HEK293 (cell line): Measurements from ENCODE around the gene CD300E.

Experiments used
- CTCF ChIA-PET: fragments of 350-600 bp; formaldehyde crosslinking; extraction: SDS; loops from one replicate; lab custom pipeline; 2021; ENCODE audit warnings: antibody characterized with exemption; lab: Yijun Ruan, JAX
- POLR2A ChIA-PET: fragments of 300-600 bp; formaldehyde crosslinking; extraction: SDS; loops from one replicate; lab custom pipeline; 2020; ENCODE audit warnings: antibody characterized with exemption, inconsistent platforms; lab: Yijun Ruan, JAX
- H3K27ac ChIP-seq: fragments of 200-500 bp; sonication (Bioruptor generic); 2 replicates; pipeline ENCODE4 v1.5.1; 2014; ENCODE audit warnings: low read depth, low read length, control low read depth, inconsistent platforms; ENCODE audit errors: extremely low read depth
- H3K36me3 ChIP-seq, 2 experiments: fragments of 200-500 bp in 1 of 2; sonication (Bioruptor generic) in 1 of 2; 1 replicate in 1 of 2; 2 replicates in 1 of 2; pipeline ENCODE4 v1.5.1; 2014 to 2017; ENCODE audit warnings: inconsistent platforms in 2 of 2, low read length in 2 of 2; ENCODE audit not compliant: control insufficient read depth in 2 of 2, insufficient read depth in 1 of 2
- H3K4me1 ChIP-seq: fragments of 200-500 bp; sonication (Bioruptor generic); 2 replicates; pipeline ENCODE4 v1.5.1; 2014; ENCODE audit warnings: mild to moderate bottlenecking, low read length, inconsistent platforms; ENCODE audit not compliant: control insufficient read depth, insufficient read depth
- H3K4me3 ChIP-seq: 2 replicates; pipeline ENCODE4 v1.5.1; 2011; ENCODE audit warnings: low read depth, mild to moderate bottlenecking, control low read depth, low read length, moderate library complexity
- H3K9me3 ChIP-seq: fragments of 200-500 bp; sonication (Bioruptor generic); 2 replicates; pipeline ENCODE4 v1.5.1; 2014; ENCODE audit warnings: low read depth, low read length, inconsistent platforms; ENCODE audit not compliant: control insufficient read depth, insufficient read depth
- GLI2 ChIP-seq: fragments of 450-650 bp; formaldehyde crosslinking; IDR thresholded peaks from 2 replicates; pipeline ENCODE4; 2017; ENCODE audit warnings: missing biosample characterization, missing genetic modification characterization, low read depth, borderline replicate concordance
- GLIS2 ChIP-seq: fragments of 450-650 bp; formaldehyde crosslinking; IDR thresholded peaks from 2 replicates; pipeline ENCODE4 v1.5.1; 2016; ENCODE audit warnings: missing biosample characterization, missing genetic modification characterization
- KLF16 ChIP-seq: fragments of 450-650 bp; formaldehyde crosslinking; IDR thresholded peaks from 2 replicates; pipeline ENCODE4 v1.5.1; 2017; ENCODE audit warnings: missing biosample characterization, missing genetic modification characterization
- KLF7 ChIP-seq: fragments of 450-650 bp; formaldehyde crosslinking; IDR thresholded peaks from 2 replicates; pipeline ENCODE4 v1.5.1; 2016; ENCODE audit warnings: missing biosample characterization, missing genetic modification characterization, borderline replicate concordance
- MYNN ChIP-seq: fragments of 450-650 bp; formaldehyde crosslinking; IDR thresholded peaks from 2 replicates; pipeline ENCODE4 v1.5.1; 2016; ENCODE audit warnings: missing biosample characterization, missing genetic modification characterization, borderline replicate concordance
- PRDM1 ChIP-seq: fragments of 450-650 bp; formaldehyde crosslinking; IDR thresholded peaks from 2 replicates; pipeline ENCODE4; 2016; ENCODE audit warnings: missing biosample characterization, missing genetic modification characterization
- PRDM10 ChIP-seq: fragments of 450-650 bp; formaldehyde crosslinking; IDR thresholded peaks from 2 replicates; pipeline ENCODE4 v1.5.1; 2016; ENCODE audit warnings: missing biosample characterization, missing genetic modification characterization
- RBAK ChIP-seq: fragments of 450-650 bp; formaldehyde crosslinking; IDR thresholded peaks from 2 replicates; pipeline ENCODE4 v1.5.1; 2016; ENCODE audit warnings: missing biosample characterization, missing genetic modification characterization
- TCF7L2 ChIP-seq: IDR thresholded peaks from 2 replicates; pipeline ENCODE4 v1.6.1; 2011; ENCODE audit warnings: low read depth, mild to moderate bottlenecking, inconsistent platforms, low read length, moderate library complexity, borderline replicate concordance
- ZBTB7A ChIP-seq: fragments of 450-650 bp; formaldehyde crosslinking; IDR thresholded peaks from 2 replicates; pipeline ENCODE4 v1.5.1; 2016; ENCODE audit warnings: low read depth, missing biosample characterization, missing genetic modification characterization
- ZNF132 ChIP-seq: fragments of 450-650 bp; formaldehyde crosslinking; IDR thresholded peaks from 2 replicates; pipeline ENCODE4 v1.5.1; 2017; ENCODE audit warnings: missing biosample characterization, missing genetic modification characterization, borderline replicate concordance
- ZNF155 ChIP-seq: fragments of 450-650 bp; formaldehyde crosslinking; IDR thresholded peaks from 2 replicates; pipeline ENCODE4 v1.5.1; 2016; ENCODE audit warnings: missing biosample characterization, missing genetic modification characterization
- ZNF302 ChIP-seq: fragments of 450-650 bp; formaldehyde crosslinking; IDR thresholded peaks from 2 replicates; pipeline ENCODE4 v1.5.1; 2016; ENCODE audit warnings: missing biosample characterization, missing genetic modification characterization, low read depth
- ZNF366 ChIP-seq: fragments of 450-650 bp; formaldehyde crosslinking; conservative IDR thresholded peaks from 2 replicates; pipeline ENCODE4 v1.5.1; 2016; ENCODE audit warnings: missing biosample characterization, missing genetic modification characterization
- ZNF394 ChIP-seq: fragments of 450-650 bp; formaldehyde crosslinking; IDR thresholded peaks from 2 replicates; pipeline ENCODE4 v1.5.1; 2016; ENCODE audit warnings: missing biosample characterization, missing genetic modification characterization, mild to moderate bottlenecking, moderate library complexity, borderline replicate concordance
- ZNF416 ChIP-seq: fragments of 450-650 bp; formaldehyde crosslinking; IDR thresholded peaks from 2 replicates; pipeline ENCODE4 v1.5.1; 2016; ENCODE audit warnings: missing biosample characterization, missing genetic modification characterization
- ZNF423 ChIP-seq: fragments of 450-650 bp; formaldehyde crosslinking; IDR thresholded peaks from 2 replicates; pipeline ENCODE4 v1.5.1; 2016; ENCODE audit warnings: missing biosample characterization, missing genetic modification characterization
- ZNF426 ChIP-seq: fragments of 450-650 bp; formaldehyde crosslinking; IDR thresholded peaks from 2 replicates; pipeline ENCODE4 v1.5.1; 2017; ENCODE audit warnings: missing biosample characterization, missing genetic modification characterization, mild to moderate bottlenecking, inconsistent platforms, moderate library complexity
- ZNF518A ChIP-seq: fragments of 450-650 bp; formaldehyde crosslinking; conservative IDR thresholded peaks from 2 replicates; pipeline ENCODE4 v1.5.1; 2016; ENCODE audit warnings: low read depth, missing biosample characterization, missing genetic modification characterization
- ZNF530 ChIP-seq: fragments of 450-650 bp; formaldehyde crosslinking; IDR thresholded peaks from 2 replicates; pipeline ENCODE4 v1.5.1; 2016; ENCODE audit warnings: low read depth, missing biosample characterization, missing genetic modification characterization
- ZNF585B ChIP-seq: fragments of 450-650 bp; formaldehyde crosslinking; IDR thresholded peaks from 2 replicates; pipeline ENCODE4 v1.5.1; 2016; ENCODE audit warnings: missing biosample characterization, missing genetic modification characterization
- ZNF768 ChIP-seq: fragments of 450-650 bp; formaldehyde crosslinking; IDR thresholded peaks from 2 replicates; pipeline ENCODE4 v1.5.1; 2018; ENCODE audit warnings: missing biosample characterization, mild to moderate bottlenecking, missing genetic modification characterization
- ZNF776 ChIP-seq: fragments of 450-650 bp; formaldehyde crosslinking; IDR thresholded peaks from 2 replicates; pipeline ENCODE4 v1.5.0; 2017; ENCODE audit warnings: missing biosample characterization, missing genetic modification characterization, borderline replicate concordance
- ZNF792 ChIP-seq: fragments of 450-650 bp; formaldehyde crosslinking; IDR thresholded peaks from 2 replicates; pipeline ENCODE4 v1.5.1; 2016; ENCODE audit warnings: missing biosample characterization, missing genetic modification characterization
- ZSCAN23 ChIP-seq: fragments of 450-650 bp; formaldehyde crosslinking; IDR thresholded peaks from 2 replicates; pipeline ENCODE4 v1.5.1; 2016; ENCODE audit warnings: missing biosample characterization, missing genetic modification characterization

Gene CD300E

GRCh38 chr17:74625661-74626060 lies 2.1 kb upstream of the CD300E start:
- Histone ChIP-seq H3K36me3 (no peaks in the 10 kb centered on the region), H3K4me1 (no peaks in the 10 kb centered on the region), H3K27ac (no peak overlapping the region), H3K4me3 (no peak overlapping the region), H3K9me3 (no peaks in the 10 kb centered on the region)
- ChIA-PET POLR2A (interaction anchor here (1.0 kb wide), 1 partner anchor 9 kb away, joined by 3 read pairs; no protein-coding TSS in a partner anchor), CTCF (interaction anchor here (0.6 to 1.7 kb wide), 4 partner anchors 21 to 126 kb away, joined by 3 to 4 read pairs (median 4); no protein-coding TSS in a partner anchor)
- no peak for TF ChIP-seq MYNN (tag by site-specific recombination)
- no peak for TF ChIP-seq ZNF768
- TF ChIP-seq ZNF776 (tag by site-specific recombination): no peak
- TF ChIP-seq ZNF155: no peak
- no peak for TF ChIP-seq ZNF585B (tag by site-specific recombination)
- no peak for TF ChIP-seq ZNF426 (tag by site-specific recombination)

DNA sequence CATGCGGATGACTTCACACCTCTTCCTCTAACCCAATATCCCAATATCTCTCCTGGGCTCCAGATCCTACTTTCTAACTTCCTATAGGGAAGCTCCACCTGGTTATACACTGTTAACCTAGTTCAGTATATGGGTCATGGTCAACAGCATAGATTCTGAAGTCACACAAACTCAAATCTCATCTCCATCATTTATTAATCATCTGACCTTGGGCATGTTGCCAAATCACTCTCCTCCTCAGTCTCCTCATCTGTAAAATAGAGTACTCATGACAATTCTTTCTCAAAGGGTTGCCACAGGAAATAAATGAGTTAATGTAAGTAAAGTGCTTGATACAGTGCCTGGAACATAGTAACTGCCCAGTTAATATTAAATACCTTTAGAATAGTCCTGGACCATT lies 593 bp upstream of the CD300E start:
- Histone ChIP-seq H3K27ac (no peak overlapping the region), H3K36me3 (no peaks in the 10 kb centered on the region), H3K4me3 (no peak overlapping the region), H3K9me3 (no peaks in the 10 kb centered on the region), H3K4me1 (no peaks in the 10 kb centered on the region)
- ChIA-PET POLR2A (interaction anchor here (0.7 kb wide), 1 partner anchor 50 kb away, joined by 9 read pairs; no protein-coding TSS in a partner anchor), CTCF (interaction anchor here (1.1 to 1.4 kb wide), 2 partner anchors 33 to 626 kb away, joined by 3 to 4 read pairs; no protein-coding TSS in a partner anchor)
- TF ChIP-seq ZNF132 (tag by site-specific recombination) (no peak), ZNF394 (tag by site-specific recombination) (no peak), RBAK (no peak), KLF7 (no peak), ZNF366 (tag by site-specific recombination) (no peak), ZNF792 (tag by site-specific recombination) (no peak), PRDM1 (tag by site-specific recombination) (no peak), ZNF302 (tag by site-specific recombination) (no peak), ZNF423 (no peak), ZNF530 (tag by site-specific recombination) (no peak), TCF7L2 (no peak), KLF16 (no peak), ZNF416 (no peak), GLI2 (tag by site-specific recombination) (no peak), ZBTB7A (tag by site-specific recombination) (no peak), PRDM10 (tag by site-specific recombination) (no peak), ZNF518A (tag by site-specific recombination) (no peak), GLIS2 (tag by site-specific recombination) (no peak), ZSCAN23 (tag by site-specific recombination) (no peak)
